ENCODE results near the gene POLR1H.

DNA sequence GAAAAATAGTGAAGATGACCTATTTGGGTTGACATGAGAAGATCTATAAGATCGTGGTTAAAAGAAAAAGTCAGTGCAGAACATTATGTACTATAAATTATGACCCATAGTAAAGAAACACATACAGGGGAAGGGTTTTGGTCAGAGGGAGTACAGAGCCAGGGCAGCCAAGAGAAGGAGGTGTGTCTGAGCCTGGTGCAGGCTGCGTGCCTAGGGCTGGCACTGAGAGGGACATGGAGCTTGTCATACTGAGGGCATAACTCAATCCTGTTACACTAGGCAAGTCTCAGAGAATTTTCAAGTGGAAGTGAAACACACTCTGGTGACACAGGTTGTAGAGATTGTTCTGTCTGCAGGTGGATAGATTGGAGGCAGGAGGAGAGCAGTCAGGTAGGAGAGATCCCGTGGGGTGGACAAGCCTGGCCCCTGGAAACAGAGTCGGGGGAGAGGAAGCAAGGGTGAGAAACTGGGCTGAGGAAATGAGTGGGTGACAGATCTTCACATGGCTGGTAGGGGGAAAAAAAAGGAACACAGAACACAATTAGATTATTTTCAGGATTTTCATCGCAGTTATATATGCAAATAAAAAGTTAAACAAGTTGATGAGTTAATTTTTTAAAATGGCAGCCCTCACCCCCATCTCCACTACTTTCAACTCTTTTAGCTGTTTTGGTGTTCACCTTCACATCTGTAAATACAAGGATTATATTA, 33.0 kb downstream of the POLR1H start:
- no peak for TF ChIP-seq CTCF (IDR thresholded peaks at IDR 0.05 in 2 of 3, conservative IDR thresholded peaks at IDR 0.05 in 1 of 3; ENCODE audit: borderline replicate concordance in 1 of 3, insufficient read depth in 1 of 3, low read depth in 2 of 3, low read length in 2 of 3)
- no peak for TF ChIP-seq POLR2A (IDR thresholded peaks at IDR 0.05; ENCODE audit: borderline replicate concordance, extremely low read depth, insufficient read depth, insufficient read length)
- TF ChIP-seq EZH2 (IDR thresholded peaks at IDR 0.05): no peak
- no peak for TF ChIP-seq POLR2AphosphoS5 (IDR thresholded peaks at IDR 0.05; ENCODE audit: low read depth, low read length)
- TF ChIP-seq, protein P1, sequence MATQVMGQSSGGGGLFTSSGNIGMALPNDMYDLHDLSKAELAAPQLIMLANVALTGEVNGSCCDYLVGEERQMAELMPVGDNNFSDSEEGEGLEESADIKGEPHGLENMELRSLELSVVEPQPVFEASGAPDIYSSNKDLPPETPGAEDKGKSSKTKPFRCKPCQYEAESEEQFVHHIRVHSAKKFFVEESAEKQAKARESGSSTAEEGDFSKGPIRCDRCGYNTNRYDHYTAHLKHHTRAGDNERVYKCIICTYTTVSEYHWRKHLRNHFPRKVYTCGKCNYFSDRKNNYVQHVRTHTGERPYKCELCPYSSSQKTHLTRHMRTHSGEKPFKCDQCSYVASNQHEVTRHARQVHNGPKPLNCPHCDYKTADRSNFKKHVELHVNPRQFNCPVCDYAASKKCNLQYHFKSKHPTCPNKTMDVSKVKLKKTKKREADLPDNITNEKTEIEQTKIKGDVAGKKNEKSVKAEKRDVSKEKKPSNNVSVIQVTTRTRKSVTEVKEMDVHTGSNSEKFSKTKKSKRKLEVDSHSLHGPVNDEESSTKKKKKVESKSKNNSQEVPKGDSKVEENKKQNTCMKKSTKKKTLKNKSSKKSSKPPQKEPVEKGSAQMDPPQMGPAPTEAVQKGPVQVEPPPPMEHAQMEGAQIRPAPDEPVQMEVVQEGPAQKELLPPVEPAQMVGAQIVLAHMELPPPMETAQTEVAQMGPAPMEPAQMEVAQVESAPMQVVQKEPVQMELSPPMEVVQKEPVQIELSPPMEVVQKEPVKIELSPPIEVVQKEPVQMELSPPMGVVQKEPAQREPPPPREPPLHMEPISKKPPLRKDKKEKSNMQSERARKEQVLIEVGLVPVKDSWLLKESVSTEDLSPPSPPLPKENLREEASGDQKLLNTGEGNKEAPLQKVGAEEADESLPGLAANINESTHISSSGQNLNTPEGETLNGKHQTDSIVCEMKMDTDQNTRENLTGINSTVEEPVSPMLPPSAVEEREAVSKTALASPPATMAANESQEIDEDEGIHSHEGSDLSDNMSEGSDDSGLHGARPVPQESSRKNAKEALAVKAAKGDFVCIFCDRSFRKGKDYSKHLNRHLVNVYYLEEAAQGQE (IDR thresholded peaks at IDR 0.05; ENCODE audit: low read depth): no peak

Measured in HCT116 (cell line).